GM12865 (cell line): ENCODE measurements around the gene CAV1.

Experiments used
- DNase-seq: peaks from one replicate; pipeline ENCODE4 v3.0.0; 2010; ENCODE audit warnings: low read depth
- H3K4me3 ChIP-seq: 2 replicates; pipeline ENCODE4 v1.5.1; 2011; ENCODE audit warnings: mild to moderate bottlenecking, low read depth, low read length, control low read depth
- CTCF ChIP-seq: IDR thresholded peaks from 2 replicates; pipeline ENCODE4 v1.5.1; 2011; ENCODE audit warnings: low read length, control low read depth, low read depth, inconsistent platforms; ENCODE audit not compliant: insufficient read depth; ENCODE audit errors: missing control alignments

The CAV1 gene

DNA sequence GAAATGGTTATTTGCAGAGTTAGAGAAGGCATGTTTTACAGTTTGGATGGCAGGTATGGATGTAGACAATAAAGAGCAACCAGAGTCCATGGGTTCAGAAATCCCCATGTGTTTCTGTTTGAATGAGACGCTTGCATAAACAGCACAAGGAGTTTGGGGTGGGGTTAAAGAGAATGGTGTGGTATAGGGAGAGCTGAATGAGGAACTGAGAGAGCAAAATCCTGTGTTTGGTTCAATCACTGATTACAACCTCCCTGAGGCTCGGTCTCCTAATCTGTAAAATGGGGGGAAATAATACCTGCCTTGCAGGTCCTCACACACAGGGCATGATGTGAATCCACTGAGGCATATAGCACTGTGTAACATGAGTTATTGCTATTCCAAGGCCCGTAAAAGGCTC is 23.7 kb downstream of the CAV1 start:
- TF ChIP-seq CTCF, result no peak
- peak; percentile 63 for DNase-seq
- no peak overlapping the region for H3K4me3 ChIP-seq

GRCh38 chr7:116549370-116549769 is 24.5 kb downstream of the CAV1 start:
- no peak for DNase-seq
- no peak for TF ChIP-seq CTCF
- no peak overlapping the region for H3K4me3 ChIP-seq

DNA sequence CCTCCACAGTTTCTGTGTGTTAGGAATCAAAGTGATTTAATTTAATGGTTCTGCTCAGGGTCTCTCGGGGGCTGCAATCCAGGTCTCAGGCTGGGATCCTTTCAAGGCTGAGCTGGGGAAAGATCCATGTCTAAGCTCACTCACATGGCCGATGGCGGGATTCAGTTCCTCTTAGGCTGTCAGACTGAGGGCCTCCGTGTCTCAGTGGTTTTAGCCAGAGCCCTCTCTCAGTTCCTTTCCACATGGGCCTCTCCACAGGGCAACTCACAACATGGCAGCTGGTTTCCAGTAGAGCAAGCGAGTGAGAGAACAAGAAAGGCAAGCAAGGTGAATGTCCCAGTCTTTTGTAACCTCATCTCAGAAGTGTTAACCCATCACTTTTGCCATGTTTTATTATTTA is 26.9 kb downstream of the CAV1 start:
- DNase-seq, result no peak
- no peak overlapping the region for H3K4me3 ChIP-seq
- no peak for TF ChIP-seq CTCF

- TF ChIP-seq CTCF, result no peak
- H3K4me3 ChIP-seq, result no peak overlapping the region
- DNase-seq, result no peak
Observed at GRCh38 chr7:116552602-116553001, 27.8 kb downstream of the CAV1 start.

- no peak for TF ChIP-seq CTCF
Observed at GRCh38 chr7:116553168-116553964, 28.5 kb downstream of the CAV1 start.

DNA sequence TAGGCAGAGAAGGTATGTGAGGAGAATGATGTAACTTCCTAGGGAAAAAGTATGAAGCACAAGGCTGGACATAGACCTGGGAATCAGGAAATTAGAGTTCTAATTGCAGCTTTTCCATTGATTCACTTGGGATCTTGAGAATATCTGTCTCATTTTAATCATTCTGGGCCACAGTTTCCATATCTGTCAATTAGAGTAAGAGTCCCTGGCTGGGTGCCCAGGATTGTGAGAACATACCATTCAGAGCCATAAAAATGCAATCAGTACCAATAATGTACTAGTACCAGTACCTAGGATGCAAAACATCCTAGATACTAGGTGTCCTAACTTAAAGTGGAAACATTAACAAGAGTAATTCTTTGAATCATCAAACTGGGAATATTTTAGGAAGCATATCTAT is 29.6 kb downstream of the CAV1 start:
- no peak for TF ChIP-seq CTCF
- no peak for DNase-seq
- no peak overlapping the region for H3K4me3 ChIP-seq

More at GRCh38 chr7:116553168-116553964, 28.5 kb downstream of the CAV1 start:
- DNase-seq, result no peak
- H3K4me3 ChIP-seq, result no peak overlapping the region

DNA sequence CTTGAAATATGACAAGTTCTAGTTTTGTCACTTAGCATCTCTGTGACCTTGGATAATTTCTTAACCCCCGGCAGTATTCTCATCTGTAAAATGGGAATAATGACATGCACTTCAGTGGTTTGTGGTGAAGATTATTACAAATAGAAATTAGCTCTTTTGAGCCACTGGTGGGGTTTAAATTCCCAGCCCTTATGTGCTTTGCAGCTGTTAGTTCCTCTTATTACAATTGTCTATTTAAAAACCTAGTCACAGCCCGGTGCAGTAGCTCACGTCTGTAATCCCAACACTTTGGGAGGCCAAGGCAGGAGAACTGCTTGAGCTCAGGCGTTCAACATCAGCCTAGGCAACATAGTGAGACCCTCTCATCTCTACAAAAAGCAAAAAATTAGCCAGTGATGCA is 30.1 kb downstream of the CAV1 start:
- DNase-seq, result no peak
- no peak overlapping the region for H3K4me3 ChIP-seq
- TF ChIP-seq CTCF, result no peak
